Osteocyte (in vitro differentiated cells): Measurements from ENCODE around the gene COL4A2. TPM values are rescaled to one million over a fixed set of nuclear protein-coding genes. Genes with fewer than 3 reads are reported as not detected.

Source experiments
- DNase-seq: peaks from one replicate; pipeline ENCODE4 v3.0.0; 2021; ENCODE audit warnings: mixed read lengths; ENCODE audit not compliant: unreplicated experiment; ENCODE audit errors: extremely low spot score
- H3K27ac Mint-ChIP-seq: one replicate; pipeline ENCODE4 v1.8.0; 2021; ENCODE audit warnings: mild to moderate bottlenecking, mixed read lengths; ENCODE audit not compliant: unreplicated experiment
- H3K27me3 Mint-ChIP-seq: one replicate; pipeline ENCODE4 v1.8.0; 2021; ENCODE audit warnings: mixed read lengths; ENCODE audit not compliant: unreplicated experiment
- H3K36me3 Mint-ChIP-seq: one replicate; pipeline ENCODE4 v1.8.0; 2021; ENCODE audit warnings: mixed read lengths; ENCODE audit not compliant: unreplicated experiment
- H3K4me1 Mint-ChIP-seq: one replicate; pipeline ENCODE4 v1.8.0; 2021; ENCODE audit warnings: mixed read lengths; ENCODE audit not compliant: unreplicated experiment
- H3K4me3 Mint-ChIP-seq: one replicate; pipeline ENCODE4 v1.8.0; 2021; ENCODE audit warnings: mild to moderate bottlenecking, moderate library complexity, mixed read lengths; ENCODE audit not compliant: unreplicated experiment
- H3K9me3 Mint-ChIP-seq: one replicate; pipeline ENCODE4 v1.8.0; 2021; ENCODE audit warnings: mixed read lengths; ENCODE audit not compliant: unreplicated experiment
- total RNA-seq: library from RNA; stranded (reverse); gene quantifications from 2 replicates; pipeline ENCODE4 v1.2.1, GENCODE V29; 2021
- TF ChIP-seq, protein P1 (sequence below): fragments of 200-600 bp; sonication (generic); IDR thresholded peaks from 2 replicates; pipeline ENCODE4 v1.5.0; 2021; ENCODE audit warnings: antibody characterized with exemption, mild to moderate bottlenecking, moderate library complexity

COL4A2 gene
- total RNA-seq, 1 donor from 2014 or later: 2,001 TPM

DNA sequence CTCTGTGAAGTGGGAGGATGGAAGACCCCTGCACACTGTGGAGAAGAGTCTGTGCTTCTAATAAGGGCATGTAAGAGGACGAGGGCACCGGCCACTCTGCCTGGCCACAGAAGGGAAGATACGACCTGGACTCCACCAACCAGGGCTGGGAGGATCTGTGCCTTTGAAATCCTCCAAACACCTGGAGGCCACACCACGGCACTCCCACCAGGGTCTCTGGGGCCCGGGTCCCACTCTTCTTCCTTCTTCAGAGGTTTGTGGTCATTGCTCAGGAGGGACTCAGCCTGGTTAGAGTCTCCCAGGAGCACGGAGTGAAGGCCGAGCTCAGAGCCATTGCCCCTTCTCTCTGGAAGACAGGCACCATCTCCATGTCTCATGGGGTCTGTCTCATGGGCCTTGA, 212.4 kb downstream of the COL4A2 start:
- no peak for DNase-seq
- H3K9me3 Mint-ChIP-seq: no peaks in the 10 kb centered on the region
- peaks cover 12% of the 10 kb centered on the region for H3K36me3 Mint-ChIP-seq
- no peaks in the 10 kb centered on the region for H3K27me3 Mint-ChIP-seq
- TF ChIP-seq, protein P1, sequence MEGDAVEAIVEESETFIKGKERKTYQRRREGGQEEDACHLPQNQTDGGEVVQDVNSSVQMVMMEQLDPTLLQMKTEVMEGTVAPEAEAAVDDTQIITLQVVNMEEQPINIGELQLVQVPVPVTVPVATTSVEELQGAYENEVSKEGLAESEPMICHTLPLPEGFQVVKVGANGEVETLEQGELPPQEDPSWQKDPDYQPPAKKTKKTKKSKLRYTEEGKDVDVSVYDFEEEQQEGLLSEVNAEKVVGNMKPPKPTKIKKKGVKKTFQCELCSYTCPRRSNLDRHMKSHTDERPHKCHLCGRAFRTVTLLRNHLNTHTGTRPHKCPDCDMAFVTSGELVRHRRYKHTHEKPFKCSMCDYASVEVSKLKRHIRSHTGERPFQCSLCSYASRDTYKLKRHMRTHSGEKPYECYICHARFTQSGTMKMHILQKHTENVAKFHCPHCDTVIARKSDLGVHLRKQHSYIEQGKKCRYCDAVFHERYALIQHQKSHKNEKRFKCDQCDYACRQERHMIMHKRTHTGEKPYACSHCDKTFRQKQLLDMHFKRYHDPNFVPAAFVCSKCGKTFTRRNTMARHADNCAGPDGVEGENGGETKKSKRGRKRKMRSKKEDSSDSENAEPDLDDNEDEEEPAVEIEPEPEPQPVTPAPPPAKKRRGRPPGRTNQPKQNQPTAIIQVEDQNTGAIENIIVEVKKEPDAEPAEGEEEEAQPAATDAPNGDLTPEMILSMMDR: no peak
- no peak overlapping the region for H3K4me3 Mint-ChIP-seq
- peaks cover 56% of the 10 kb centered on the region for H3K4me1 Mint-ChIP-seq
- no peak overlapping the region for H3K27ac Mint-ChIP-seq

DNA sequence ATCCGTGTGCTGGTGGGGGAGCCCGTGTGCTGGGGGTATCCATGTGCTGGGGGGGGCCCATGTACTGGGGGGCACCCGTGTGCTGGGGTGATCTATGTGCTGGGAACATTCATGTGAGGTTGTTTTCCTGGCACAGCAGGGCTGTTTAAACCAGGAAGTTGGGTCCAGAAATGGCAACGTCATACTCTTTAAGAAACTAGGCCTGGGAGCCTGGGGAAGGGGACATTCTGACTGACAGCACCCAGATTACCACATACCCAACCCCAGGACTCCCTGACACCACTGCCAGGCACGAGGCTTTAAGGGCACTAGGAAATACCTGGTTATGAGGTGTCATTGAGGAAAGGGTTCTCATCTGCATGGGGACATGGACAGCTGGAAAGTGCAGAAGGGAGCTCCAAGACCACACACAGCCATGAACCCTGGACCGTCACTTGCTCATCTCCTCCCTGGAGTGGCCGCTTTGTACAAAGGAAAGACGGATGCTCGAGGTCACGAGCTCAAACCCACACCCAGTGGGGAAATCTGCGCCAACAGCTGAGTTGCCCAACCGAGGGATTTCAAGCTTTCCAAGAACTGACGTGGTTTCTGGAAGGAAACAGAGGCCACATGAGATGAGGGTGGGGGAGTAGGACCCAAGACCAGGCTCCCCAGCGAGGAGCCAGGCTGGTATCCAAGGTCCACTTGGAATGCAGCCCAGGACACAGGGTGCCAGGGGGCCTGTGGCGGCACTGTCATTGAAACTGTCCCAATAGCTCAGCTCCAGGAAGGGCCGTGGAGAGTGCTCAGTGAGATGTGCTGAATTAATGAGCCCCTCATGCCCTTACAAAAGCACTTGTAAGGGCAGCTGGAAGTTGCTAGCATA, 213.6 kb downstream of the COL4A2 start:
- H3K9me3 Mint-ChIP-seq: no peaks in the 10 kb centered on the region
- no peak for DNase-seq
- H3K4me1 Mint-ChIP-seq: peaks cover 68% of the 10 kb centered on the region
- H3K4me3 Mint-ChIP-seq: no peak overlapping the region
- H3K36me3 Mint-ChIP-seq: peaks cover 5% of the 10 kb centered on the region
- no peaks in the 10 kb centered on the region for H3K27me3 Mint-ChIP-seq
- H3K27ac Mint-ChIP-seq: peak overlapping the region; percentile 75
- TF ChIP-seq, protein P1: no peak

- no peak overlapping the region for H3K4me3 Mint-ChIP-seq
- peak overlapping the region; percentile 75 for H3K27ac Mint-ChIP-seq
- H3K9me3 Mint-ChIP-seq: no peaks in the 10 kb centered on the region
- H3K36me3 Mint-ChIP-seq: peaks cover 5% of the 10 kb centered on the region
- TF ChIP-seq, protein P1: no peak
- no peak for DNase-seq
- no peaks in the 10 kb centered on the region for H3K27me3 Mint-ChIP-seq
- H3K4me1 Mint-ChIP-seq: peaks cover 74% of the 10 kb centered on the region
These were observed 214.2 kb downstream of the COL4A2 start for GRCh38 chr13:110521296-110521680.

GRCh38 chr13:110521946-110522345, 214.9 kb downstream of the COL4A2 start:
- no peak overlapping the region for H3K4me3 Mint-ChIP-seq
- TF ChIP-seq, protein P1: no peak
- H3K27ac Mint-ChIP-seq: no peak overlapping the region
- H3K36me3 Mint-ChIP-seq: peaks cover 5% of the 10 kb centered on the region
- DNase-seq: no peak
- no peaks in the 10 kb centered on the region for H3K9me3 Mint-ChIP-seq
- H3K27me3 Mint-ChIP-seq: no peaks in the 10 kb centered on the region
- H3K4me1 Mint-ChIP-seq: peaks cover 81% of the 10 kb centered on the region

GRCh38 chr13:110522721-110523120, 215.6 kb downstream of the COL4A2 start:
- TF ChIP-seq, protein P1: no peak
- H3K36me3 Mint-ChIP-seq: peaks cover 5% of the 10 kb centered on the region
- H3K27me3 Mint-ChIP-seq: no peaks in the 10 kb centered on the region
- no peaks in the 10 kb centered on the region for H3K9me3 Mint-ChIP-seq
- H3K4me1 Mint-ChIP-seq: peaks cover 83% of the 10 kb centered on the region
- H3K27ac Mint-ChIP-seq: peak overlapping the region; percentile 41
- no peak overlapping the region for H3K4me3 Mint-ChIP-seq
- DNase-seq: no peak
